Endothelial cell (in vitro differentiated cells): Measurements from ENCODE around the gene SDS. TPM values are rescaled to one million over a fixed set of nuclear protein-coding genes. Genes with fewer than 3 reads are reported as not detected.

Experiments used
- DNase-seq: peaks from one replicate; pipeline ENCODE4 v3.0.0; 2021; ENCODE audit warnings: low spot score
- H3K27ac Mint-ChIP-seq: one replicate; pipeline ENCODE4 v1.8.0; 2021; ENCODE audit warnings: mixed read lengths, inconsistent platforms; ENCODE audit not compliant: unreplicated experiment
- H3K27me3 Mint-ChIP-seq: one replicate; pipeline ENCODE4 v1.8.0; 2021; ENCODE audit warnings: mild to moderate bottlenecking, moderate library complexity, mixed read lengths, inconsistent platforms; ENCODE audit not compliant: unreplicated experiment
- H3K36me3 Mint-ChIP-seq: one replicate; pipeline ENCODE4 v1.8.0; 2021; ENCODE audit warnings: mild to moderate bottlenecking, low read depth, mixed read lengths, inconsistent platforms; ENCODE audit not compliant: unreplicated experiment
- H3K4me1 Mint-ChIP-seq: one replicate; pipeline ENCODE4 v1.8.0; 2021; ENCODE audit warnings: mild to moderate bottlenecking, mixed read lengths, inconsistent platforms; ENCODE audit not compliant: unreplicated experiment
- H3K4me3 Mint-ChIP-seq: one replicate; pipeline ENCODE4 v1.8.0; 2021; ENCODE audit warnings: mild to moderate bottlenecking, mixed read lengths, inconsistent platforms; ENCODE audit not compliant: unreplicated experiment
- H3K9me3 Mint-ChIP-seq: one replicate; pipeline ENCODE4 v1.8.0; 2021; ENCODE audit warnings: mixed read lengths, inconsistent platforms; ENCODE audit not compliant: unreplicated experiment
- CTCF ChIP-seq: fragments of 200-600 bp; sonication (generic); IDR thresholded peaks from one replicate; pipeline ENCODE4 v1.5.0; 2021; ENCODE audit warnings: antibody characterized with exemption; ENCODE audit not compliant: unreplicated experiment
- total RNA-seq: library from RNA; stranded (reverse); fragmentation: NEBNext Ultra II Directional; extraction: Animal tissue kit (Norgen Biotek cat#: 25700); gene quantifications from one replicate; pipeline ENCODE4 v1.2.1, GENCODE V29; 2021; ENCODE audit not compliant: unreplicated experiment

SDS gene
- total RNA-seq, 1 donor from 2014 or later, result not detected

- no peaks in the 10 kb centered on the region for H3K4me1 Mint-ChIP-seq
- TF ChIP-seq CTCF, result peak; percentile 50
- no peak overlapping the region for H3K4me3 Mint-ChIP-seq
- peaks cover 5% of the 10 kb centered on the region for H3K27me3 Mint-ChIP-seq
- no peaks in the 10 kb centered on the region for H3K9me3 Mint-ChIP-seq
- H3K27ac Mint-ChIP-seq, result no peak overlapping the region
- peak; percentile 80 for DNase-seq
- H3K36me3 Mint-ChIP-seq, result no peaks in the 10 kb centered on the region
Observed at GRCh38 chr12:113439606-113440030, 35.9 kb upstream of the SDS start.

GRCh38 chr12:113439301-113439597 lies 35.6 kb upstream of the SDS start:
- no peak overlapping the region for H3K4me3 Mint-ChIP-seq
- DNase-seq, result no peak
- peaks cover 5% of the 10 kb centered on the region for H3K27me3 Mint-ChIP-seq
- H3K4me1 Mint-ChIP-seq, result no peaks in the 10 kb centered on the region
- no peaks in the 10 kb centered on the region for H3K9me3 Mint-ChIP-seq
- H3K27ac Mint-ChIP-seq, result no peak overlapping the region
- no peaks in the 10 kb centered on the region for H3K36me3 Mint-ChIP-seq
- TF ChIP-seq CTCF, result no peak

- Mint-ChIP-seq H3K4me3 (no peak overlapping the region), H3K36me3 (no peaks in the 10 kb centered on the region), H3K9me3 (no peaks in the 10 kb centered on the region), H3K4me1 (no peaks in the 10 kb centered on the region), H3K27ac (no peak overlapping the region), H3K27me3 (peaks cover 5% of the 10 kb centered on the region)
- no peak for DNase-seq
- TF ChIP-seq CTCF, result no peak
Observed at GRCh38 chr12:113438523-113439300, 35.0 kb upstream of the SDS start.

GRCh38 chr12:113437729-113438100 lies 34.0 kb upstream of the SDS start:
- no peaks in the 10 kb centered on the region for H3K36me3 Mint-ChIP-seq
- no peak for TF ChIP-seq CTCF

GRCh38 chr12:113436993-113437728 lies 33.5 kb upstream of the SDS start:
- no peak overlapping the region for H3K27ac Mint-ChIP-seq
- no peak for DNase-seq
- H3K27me3 Mint-ChIP-seq, result peaks cover 5% of the 10 kb centered on the region
- H3K9me3 Mint-ChIP-seq, result no peaks in the 10 kb centered on the region
- no peaks in the 10 kb centered on the region for H3K36me3 Mint-ChIP-seq
- no peak for TF ChIP-seq CTCF
- no peak overlapping the region for H3K4me3 Mint-ChIP-seq
- no peaks in the 10 kb centered on the region for H3K4me1 Mint-ChIP-seq

More at GRCh38 chr12:113437729-113438100, 34.0 kb upstream of the SDS start:
- Mint-ChIP-seq H3K4me1 (no peaks in the 10 kb centered on the region), H3K27me3 (peaks cover 5% of the 10 kb centered on the region), H3K4me3 (no peak overlapping the region), H3K27ac (no peak overlapping the region), H3K9me3 (no peaks in the 10 kb centered on the region)
- DNase-seq, result no peak
